NOMO-1 treated with dmso at 0.1 percent for 144 hours (cell line): ENCODE measurements around the gene TRNAU1AP.

ENCODE experiments used
- DNase-seq: peaks from one replicate; lab custom pipeline; 2025; ENCODE audit not compliant: unreplicated experiment; lab: John Stamatoyannopoulos, UW

The TRNAU1AP gene

GRCh38 chr1:28604411-28604810, 51.5 kb downstream of the TRNAU1AP start:
- no peak for DNase-seq

- DNase-seq = no peak
These were observed 52.1 kb downstream of the TRNAU1AP start for GRCh38 chr1:28604962-28605361.

- no peak for DNase-seq
These were observed 53.9 kb downstream of the TRNAU1AP start for GRCh38 chr1:28606771-28607170.

GRCh38 chr1:28613175-28613574, 60.3 kb downstream of the TRNAU1AP start:
- DNase-seq = no peak
